ENCODE data around the gene ROCK1.
"Not testable (repeated sequence)": the region's sequence is repeated elsewhere in the genome, so short reads cannot be mapped to it uniquely, and the experiment has no call there.

The ROCK1 gene

GRCh38 chr18:21052385-21052784 lies 59.2 kb downstream of the ROCK1 start:
- DNase-seq (ENCODE audit: low spot score): no peak

- no peak for DNase-seq (ENCODE audit: low spot score)
Observed at GRCh38 chr18:21051620-21052019, 60.0 kb downstream of the ROCK1 start.

- DNase-seq (ENCODE audit: low spot score): no peak
Observed at GRCh38 chr18:21049306-21049705, 62.3 kb downstream of the ROCK1 start.

- DNase-seq (ENCODE audit: low spot score): no peak
Observed at GRCh38 chr18:21047126-21047525, 64.5 kb downstream of the ROCK1 start.

GRCh38 chr18:21040466-21040865 lies 71.1 kb downstream of the ROCK1 start:
- DNase-seq (ENCODE audit: low spot score): no peak

- DNase-seq (ENCODE audit: low spot score): no peak
Observed at GRCh38 chr18:21038201-21038600, 73.4 kb downstream of the ROCK1 start.

- DNase-seq (ENCODE audit: low spot score): no peak
Observed at GRCh38 chr18:21031845-21032244, 79.8 kb downstream of the ROCK1 start.

- DNase-seq (ENCODE audit: low spot score): not testable (repeated sequence)
Observed at GRCh38 chr18:21018257-21018656, 93.4 kb downstream of the ROCK1 start.

- no peak for DNase-seq (ENCODE audit: low spot score)
Observed at GRCh38 chr18:21012308-21012707, 99.3 kb downstream of the ROCK1 start.

GRCh38 chr18:21004726-21005125 lies 106.9 kb downstream of the ROCK1 start:
- DNase-seq (ENCODE audit: low spot score): no peak

GRCh38 chr18:21000667-21001066 lies 110.9 kb downstream of the ROCK1 start:
- DNase-seq (ENCODE audit: low spot score): no peak

GRCh38 chr18:20997371-20997770 lies 114.2 kb downstream of the ROCK1 start:
- no peak for DNase-seq (ENCODE audit: low spot score)

- no peak for DNase-seq (ENCODE audit: low spot score)
Observed at GRCh38 chr18:20996418-20996817, 115.2 kb downstream of the ROCK1 start.

GRCh38 chr18:20988726-20989125 lies 122.9 kb downstream of the ROCK1 start:
- DNase-seq (ENCODE audit: low spot score): no peak

- no peak for DNase-seq (ENCODE audit: low spot score)
Observed at GRCh38 chr18:20975077-20975476, 136.5 kb downstream of the ROCK1 start.

GRCh38 chr18:20971886-20972267 lies 139.7 kb downstream of the ROCK1 start:
- no peak for DNase-seq (ENCODE audit: low spot score)

- DNase-seq (ENCODE audit: low spot score): no peak
Observed at GRCh38 chr18:20966795-20967194, 144.8 kb downstream of the ROCK1 start.

- DNase-seq (ENCODE audit: low spot score): no peak
Observed at GRCh38 chr18:20963027-20963426, 148.6 kb downstream of the ROCK1 start.

- DNase-seq (ENCODE audit: low spot score): no peak
Observed at GRCh38 chr18:20960735-20961134, 150.9 kb downstream of the ROCK1 start.

- not testable (repeated sequence) for DNase-seq (ENCODE audit: low spot score)
Observed at GRCh38 chr18:20950827-20951226, 160.8 kb downstream of the ROCK1 start.
